Brain microvascular endothelial cell (primary cell): Measurements from ENCODE around the gene DDOST.

Experiments used
- DNase-seq: peaks from one replicate; pipeline ENCODE4 v3.0.0-alpha.2; 2020
- H3K27ac ChIP-seq: fragments of 250-450 bp; sonication (Bioruptor Pico); 2 replicates; pipeline ENCODE4 v1.5.1; 2020; ENCODE audit warnings: mild to moderate bottlenecking, moderate library complexity
- H3K27me3 ChIP-seq: fragments of 250-450 bp; sonication (Bioruptor Pico); replicated peaks from 2 replicates; pipeline ENCODE4 v1.5.1; 2020; ENCODE audit warnings: mild to moderate bottlenecking
- H3K36me3 ChIP-seq: fragments of 250-450 bp; sonication (Bioruptor Pico); replicated peaks from 2 replicates; pipeline ENCODE4 v1.5.1; 2020; ENCODE audit warnings: mild to moderate bottlenecking
- H3K4me3 ChIP-seq: 2 replicates; pipeline ENCODE4 v1.5.1; 2011; ENCODE audit warnings: low read depth, mild to moderate bottlenecking, control low read depth, low read length, moderate library complexity
- CTCF ChIP-seq: IDR thresholded peaks from 2 replicates; pipeline ENCODE4 v1.5.1; 2011; ENCODE audit warnings: low read depth, mild to moderate bottlenecking, moderate library complexity, low read length, control low read depth, inconsistent platforms; ENCODE audit errors: missing control alignments
- in situ Hi-C: cut with HindIII; loops from 2 replicates; pipeline ENCODE4 v1.10.0; 2017; ENCODE audit warnings: low sequenced_read_pairs, low pct_ligation_motif_present

The DDOST gene

GRCh38 chr1:20625176-20626097 is 35.7 kb downstream of the DDOST start:
- H3K4me3 ChIP-seq = no peak overlapping the region
- no peak overlapping the region for H3K27ac ChIP-seq
- TF ChIP-seq CTCF = no peak
- no peaks in the 10 kb centered on the region for H3K27me3 ChIP-seq
- no peak for DNase-seq
- no peaks in the 10 kb centered on the region for H3K36me3 ChIP-seq
- in situ Hi-C loops = no loop called here

- Histone ChIP-seq H3K36me3 (no peaks in the 10 kb centered on the region), H3K4me3 (no peak overlapping the region), H3K27ac (no peak overlapping the region), H3K27me3 (no peaks in the 10 kb centered on the region)
- no peak for TF ChIP-seq CTCF
- in situ Hi-C loops = no loop called here
- DNase-seq = no peak
Measured at GRCh38 chr1:20624709-20625108, 36.5 kb downstream of the DDOST start.

- in situ Hi-C loops = no loop called here
- H3K27ac ChIP-seq = no peak overlapping the region
- no peak for TF ChIP-seq CTCF
Measured at GRCh38 chr1:20621012-20621411, 40.2 kb downstream of the DDOST start.

GRCh38 chr1:20619999-20620398 is 41.2 kb downstream of the DDOST start:
- Histone ChIP-seq H3K36me3 (no peaks in the 10 kb centered on the region), H3K27ac (no peak overlapping the region), H3K4me3 (no peak overlapping the region), H3K27me3 (no peaks in the 10 kb centered on the region)
- in situ Hi-C loops = no loop called here
- TF ChIP-seq CTCF = no peak
- no peak for DNase-seq

More at GRCh38 chr1:20621012-20621411, 40.2 kb downstream of the DDOST start:
- no peaks in the 10 kb centered on the region for H3K36me3 ChIP-seq
- no peaks in the 10 kb centered on the region for H3K27me3 ChIP-seq
- DNase-seq = no peak
- H3K4me3 ChIP-seq = no peak overlapping the region

- Histone ChIP-seq H3K4me3 (no peak overlapping the region), H3K36me3 (no peaks in the 10 kb centered on the region), H3K27ac (no peak overlapping the region), H3K27me3 (no peaks in the 10 kb centered on the region)
- TF ChIP-seq CTCF = no peak
- in situ Hi-C loops = no loop called here
- no peak for DNase-seq
Measured at GRCh38 chr1:20618550-20618949, 42.6 kb downstream of the DDOST start.
